NCI-H82 treated with DMSO at 0.1 percent for 48 hours (cell line): ENCODE measurements around the gene ACP4.

Experiments
- DNase-seq: peaks from one replicate; lab custom pipeline; 2025; ENCODE audit not compliant: unreplicated experiment; lab: John Stamatoyannopoulos, UW

Gene ACP4

GRCh38 chr19:50820549-50821247 is 30.5 kb downstream of the ACP4 start:
- no peak for DNase-seq

DNA sequence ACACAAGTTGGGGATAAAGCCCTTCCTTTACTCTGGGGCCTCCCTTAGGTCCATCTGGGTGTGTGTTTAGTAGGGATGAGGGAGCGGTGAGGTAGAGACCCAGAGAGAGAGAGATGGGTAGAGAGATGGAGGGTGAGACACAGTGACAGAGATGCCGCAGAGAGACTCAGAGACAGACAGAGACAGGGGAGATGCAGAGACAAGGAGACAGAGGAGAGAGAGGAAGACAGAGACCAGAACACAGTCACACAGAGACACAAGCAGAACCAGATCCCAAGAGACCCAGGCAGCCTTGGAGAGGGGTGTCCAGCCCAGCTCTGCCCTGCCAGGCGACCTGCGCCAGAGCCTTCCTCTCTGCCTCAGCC is 31.0 kb downstream of the ACP4 start:
- DNase-seq = no peak

GRCh38 chr19:50821622-50822021 is 31.4 kb downstream of the ACP4 start:
- no peak for DNase-seq

DNA sequence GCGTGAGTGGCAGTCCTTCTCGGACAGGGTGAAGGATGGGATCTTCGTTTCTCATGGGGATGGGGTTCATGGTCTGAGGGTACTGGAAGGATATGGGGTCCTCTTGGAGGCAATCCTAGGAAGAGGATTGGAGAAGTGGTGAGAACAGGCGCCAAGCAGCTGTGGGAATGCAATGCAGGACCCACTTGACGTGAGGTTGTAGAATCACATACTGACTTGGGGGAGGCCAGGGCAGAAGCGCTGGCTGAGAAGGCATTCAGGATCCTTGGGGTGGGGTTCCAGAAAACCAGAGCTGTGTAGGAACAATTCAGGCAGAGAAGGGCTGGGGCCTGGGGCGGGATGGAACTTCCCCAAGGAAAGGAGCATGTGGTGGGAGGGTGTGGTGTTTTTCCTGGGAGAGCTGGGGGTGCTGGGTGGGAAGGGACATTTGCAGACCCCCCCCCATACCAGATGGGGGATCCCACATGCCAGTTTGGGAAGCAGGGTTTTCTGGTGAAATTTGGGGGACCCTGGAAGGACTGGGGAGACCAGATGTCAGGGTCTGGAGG is 32.5 kb downstream of the ACP4 start:
- DNase-seq = no peak

DNA sequence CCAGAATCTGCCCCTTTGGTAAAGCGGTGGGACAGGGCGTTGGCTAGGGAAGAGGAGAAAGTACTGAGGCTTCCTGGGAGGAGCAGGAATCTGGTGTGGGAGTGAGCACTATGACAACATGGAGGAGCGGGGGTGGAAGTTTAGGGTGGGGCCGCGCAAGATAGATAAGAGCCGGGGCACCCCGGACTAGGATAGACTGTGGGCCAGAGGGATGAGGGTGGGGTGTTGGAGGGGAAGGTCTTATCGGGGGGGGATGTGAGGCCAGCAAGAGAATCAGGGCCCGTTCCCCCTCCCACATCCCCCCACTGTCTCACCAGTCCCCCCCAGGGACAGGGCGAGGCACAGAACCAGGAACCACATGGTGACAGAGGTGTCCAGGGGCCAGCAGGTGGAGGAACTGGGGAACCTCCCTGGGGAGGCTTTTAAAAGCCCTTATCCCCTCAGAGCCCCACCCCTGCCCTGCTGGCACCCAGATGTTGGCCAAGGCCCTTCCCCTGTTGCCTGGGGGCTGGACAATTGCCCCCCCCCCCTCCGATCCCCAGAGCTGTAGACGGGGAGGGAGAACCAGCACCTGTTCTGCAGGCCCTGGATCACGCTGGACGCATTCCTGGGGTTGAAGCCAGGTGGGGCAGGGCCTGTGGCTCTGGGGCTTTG is 33.3 kb downstream of the ACP4 start, which contains the start of gene KLK1:
Gene KLK1 (minus strand): TSS at position 399 of the 654 bp plus-strand sequence. CDS start 39 bp downstream, at position 360.
- no peak for DNase-seq

- no peak for DNase-seq
Measured at GRCh38 chr19:50826492-50827240, 36.5 kb downstream of the ACP4 start.

DNA sequence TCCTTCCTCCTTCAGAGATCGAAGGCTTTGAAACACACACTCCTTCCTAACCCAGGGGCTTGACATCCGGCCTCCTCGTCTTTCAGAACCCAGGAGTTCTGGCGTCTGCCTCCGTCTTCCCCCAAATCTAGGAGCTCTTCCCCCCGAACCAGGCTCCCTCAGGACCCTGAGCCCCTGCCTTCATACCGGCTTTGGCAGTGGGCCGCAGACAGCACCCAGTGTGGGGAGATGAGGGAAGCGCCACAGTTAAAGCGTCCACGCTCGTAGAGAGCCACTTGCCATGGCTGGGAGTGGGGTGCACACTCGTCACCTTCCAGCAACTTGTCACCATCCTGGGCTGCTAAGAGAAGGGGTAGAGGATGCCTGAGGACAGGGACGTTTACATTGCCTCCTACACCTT is 37.3 kb downstream of the ACP4 start:
- no peak for DNase-seq

DNA sequence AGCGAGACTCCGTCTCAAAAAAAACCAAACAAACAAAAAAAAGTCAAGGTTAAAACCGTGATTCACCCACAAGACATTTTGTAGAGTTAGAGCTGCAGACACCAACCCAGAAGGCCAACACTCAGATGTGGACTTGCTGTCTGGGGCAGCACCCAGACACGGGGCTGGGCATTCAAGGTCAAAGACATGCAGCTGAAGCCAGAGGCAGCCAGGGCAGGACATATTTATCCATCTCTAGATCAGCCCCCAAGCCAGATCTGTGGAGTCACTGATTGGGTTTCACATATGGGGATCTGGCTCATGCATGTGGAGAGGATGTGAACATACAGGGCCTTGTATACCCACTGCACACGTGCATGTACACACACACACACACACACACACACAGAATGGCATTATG is 39.6 kb downstream of the ACP4 start:
- DNase-seq = no peak

GRCh38 chr19:50830266-50831025 is 40.2 kb downstream of the ACP4 start:
- DNase-seq = no peak

DNA sequence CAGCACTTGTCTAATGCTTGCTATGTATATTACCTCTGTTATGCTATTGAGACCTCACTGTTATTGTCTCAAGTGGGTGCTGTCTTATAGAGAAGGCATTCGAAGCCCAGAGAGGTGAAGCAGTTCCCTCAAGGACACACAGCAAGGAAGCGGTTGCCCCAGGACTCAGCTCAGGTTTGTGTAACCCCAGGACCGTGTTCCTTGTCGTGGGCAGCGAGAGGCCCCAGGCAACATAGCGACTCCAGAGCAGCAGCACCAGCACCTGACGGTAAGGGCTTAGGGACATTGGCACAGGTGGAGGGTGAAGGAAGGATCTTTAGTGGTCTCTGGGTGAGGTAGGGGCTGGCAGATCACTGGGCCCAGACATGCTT is 40.8 kb downstream of the ACP4 start:
- no peak for DNase-seq

GRCh38 chr19:50832666-50833065 is 42.5 kb downstream of the ACP4 start:
- no peak for DNase-seq

DNA sequence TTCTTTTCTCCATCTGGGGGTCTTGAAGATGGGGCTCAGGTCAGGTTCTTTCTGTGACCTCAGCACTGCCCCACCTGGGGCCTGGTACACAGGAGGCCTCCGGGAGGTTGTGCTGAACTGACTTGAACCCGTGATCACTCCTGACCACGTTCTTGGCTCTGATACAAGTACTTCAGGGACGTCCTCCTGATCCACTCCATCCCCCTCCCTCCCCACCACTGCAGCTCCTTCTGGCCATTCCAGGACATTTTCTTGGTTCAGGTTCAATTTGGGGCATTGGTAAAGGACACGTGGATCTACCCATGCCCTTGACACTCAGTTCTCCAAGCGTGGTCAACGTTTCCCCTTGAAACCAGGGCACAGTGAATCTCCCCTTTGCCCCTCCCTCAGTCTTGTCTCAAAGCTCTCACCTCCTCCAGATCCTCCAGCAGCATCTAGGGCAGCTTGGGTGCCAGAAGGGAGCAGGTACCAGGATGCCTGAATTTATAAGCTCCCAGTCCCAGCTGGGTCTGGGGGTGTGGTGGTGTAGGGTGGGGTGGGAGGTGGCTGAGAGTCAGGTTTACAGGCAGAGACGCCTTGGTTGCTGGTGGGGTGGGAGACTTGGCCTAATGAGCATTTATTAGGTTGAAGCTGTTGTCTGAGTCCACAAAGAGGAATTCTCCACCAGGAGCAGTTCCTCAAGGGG is 43.0 kb downstream of the ACP4 start, which contains the start of gene KLK15:
Gene KLK15 (minus strand): TSS at position 458 of the 685 bp plus-strand sequence. CDS start 2,082 bp downstream, outside the sequence.
- no peak for DNase-seq

DNA sequence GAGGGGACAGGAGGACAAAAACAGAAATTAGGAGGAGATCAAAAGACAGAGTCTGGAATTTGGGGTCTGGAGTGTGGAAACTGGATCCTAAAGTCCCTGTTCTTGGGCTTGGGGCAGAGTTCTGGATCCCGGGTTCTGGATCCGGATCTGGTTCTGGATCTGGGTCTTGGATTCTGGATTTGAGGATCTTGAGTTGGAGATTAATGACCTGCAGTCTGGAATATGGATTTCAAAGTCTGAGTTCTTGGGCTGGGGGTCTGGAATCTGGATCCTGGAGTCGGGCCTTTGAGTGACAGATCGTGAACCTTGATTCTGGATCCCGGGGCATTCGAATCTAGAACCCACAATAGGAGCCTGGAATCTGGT is 43.6 kb downstream of the ACP4 start:
- DNase-seq = no peak

GRCh38 chr19:50835103-50835784 is 45.0 kb downstream of the ACP4 start:
- DNase-seq = no peak

- peak; percentile 27 for DNase-seq
Measured at GRCh38 chr19:50835785-50836542, 45.7 kb downstream of the ACP4 start.

DNA sequence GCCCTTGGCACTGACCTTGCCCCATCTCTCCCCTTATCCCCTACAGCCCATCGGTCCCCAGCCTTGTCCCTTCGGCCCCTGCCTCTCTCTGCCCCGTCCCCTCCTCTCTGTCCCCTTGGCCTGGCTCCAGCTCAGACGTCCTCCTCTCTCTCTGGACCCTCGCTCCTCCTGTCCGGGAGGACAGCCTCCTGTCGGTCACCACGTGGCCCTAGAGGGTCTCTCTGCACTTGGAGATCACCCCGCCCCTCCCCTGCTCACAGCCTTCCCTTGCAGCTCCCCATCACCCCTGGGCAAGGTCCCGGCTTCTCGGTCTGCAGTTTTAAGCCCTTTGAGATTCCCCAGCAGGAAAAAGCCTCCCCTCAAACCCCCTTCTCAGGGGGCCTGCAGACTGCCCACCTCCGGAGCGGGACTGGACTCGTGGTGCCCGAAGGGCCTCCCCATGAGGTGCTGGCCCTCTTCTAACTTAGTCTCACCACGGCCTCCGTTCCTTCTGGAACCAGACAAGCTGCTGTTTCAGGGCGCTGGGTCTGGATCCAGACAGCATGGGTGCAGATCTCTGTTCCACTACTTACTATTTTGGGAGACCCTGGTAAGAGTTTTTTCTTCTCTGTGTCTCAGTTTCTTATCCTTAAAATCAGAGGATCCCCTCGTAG is 46.5 kb downstream of the ACP4 start:
- DNase-seq = no peak

GRCh38 chr19:50837300-50837699 is 47.1 kb downstream of the ACP4 start:
- DNase-seq = no peak

DNA sequence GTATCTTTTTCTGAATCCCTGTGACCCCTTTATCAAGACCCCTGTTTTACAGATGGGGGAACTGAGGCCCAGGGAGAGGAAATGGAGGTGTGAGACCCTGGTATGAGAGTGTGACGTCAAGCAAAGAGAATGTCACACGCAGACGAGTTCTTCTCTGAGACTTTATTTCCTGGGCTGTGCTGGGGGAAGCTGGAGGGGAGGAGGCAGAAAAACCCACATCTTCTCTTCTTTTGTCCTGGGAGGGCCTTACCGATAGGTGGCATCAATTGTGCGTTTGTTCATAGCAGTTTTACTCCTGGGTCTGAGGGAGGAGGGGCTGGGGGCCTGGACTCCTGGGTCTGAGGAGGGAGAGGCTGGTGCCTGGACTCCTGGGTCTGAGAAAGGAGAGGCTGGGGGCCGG is 48.0 kb downstream of the ACP4 start:
- no peak for DNase-seq
